ENCODE results near the gene ATP8A2.

DNA sequence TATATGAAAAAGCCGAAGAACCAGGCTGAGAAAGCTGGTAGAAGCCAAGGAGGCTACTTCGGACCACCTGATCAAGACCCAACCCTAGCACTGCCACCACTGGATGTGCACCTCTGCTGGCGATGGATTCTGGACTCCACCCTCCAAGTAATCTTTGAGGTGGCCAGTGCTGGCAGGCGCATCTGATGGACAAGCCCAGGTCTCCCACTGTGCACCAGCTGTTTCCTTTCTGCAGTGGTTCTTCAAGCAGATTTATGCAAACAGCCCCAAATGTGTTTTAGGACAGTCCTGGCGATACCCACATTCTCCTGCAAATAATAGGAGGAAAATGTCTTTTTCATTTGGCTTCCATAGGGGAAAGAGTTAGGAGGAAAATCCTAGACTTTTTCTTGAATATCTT lies 507.7 kb downstream of the ATP8A2 start:
- TF ChIP-seq, protein P1, sequence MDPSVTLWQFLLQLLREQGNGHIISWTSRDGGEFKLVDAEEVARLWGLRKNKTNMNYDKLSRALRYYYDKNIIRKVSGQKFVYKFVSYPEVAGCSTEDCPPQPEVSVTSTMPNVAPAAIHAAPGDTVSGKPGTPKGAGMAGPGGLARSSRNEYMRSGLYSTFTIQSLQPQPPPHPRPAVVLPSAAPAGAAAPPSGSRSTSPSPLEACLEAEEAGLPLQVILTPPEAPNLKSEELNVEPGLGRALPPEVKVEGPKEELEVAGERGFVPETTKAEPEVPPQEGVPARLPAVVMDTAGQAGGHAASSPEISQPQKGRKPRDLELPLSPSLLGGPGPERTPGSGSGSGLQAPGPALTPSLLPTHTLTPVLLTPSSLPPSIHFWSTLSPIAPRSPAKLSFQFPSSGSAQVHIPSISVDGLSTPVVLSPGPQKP (IDR thresholded peaks at IDR 0.05; ENCODE audit: low read depth, low read length): no peak
- TF ChIP-seq ZNF207 (IDR thresholded peaks at IDR 0.05; ENCODE audit: borderline replicate concordance) (no peak), RELB (IDR thresholded peaks at IDR 0.05; ENCODE audit: low read depth) (no peak)

Measured in GM12878 (cell line).